HG02623 (cell line): ENCODE results near the gene MDGA2.
"Not testable (repeated sequence)": the region's sequence is repeated elsewhere in the genome, so short reads cannot be mapped to it uniquely, and the experiment has no call there.

Experiments used
- ATAC-seq: cut with Tn5 transposase; IDR thresholded peaks from one replicate; pipeline ENCODE4 v1.9.1; 2021; ENCODE audit warnings: moderate library complexity; ENCODE audit not compliant: unreplicated experiment

Gene MDGA2

DNA sequence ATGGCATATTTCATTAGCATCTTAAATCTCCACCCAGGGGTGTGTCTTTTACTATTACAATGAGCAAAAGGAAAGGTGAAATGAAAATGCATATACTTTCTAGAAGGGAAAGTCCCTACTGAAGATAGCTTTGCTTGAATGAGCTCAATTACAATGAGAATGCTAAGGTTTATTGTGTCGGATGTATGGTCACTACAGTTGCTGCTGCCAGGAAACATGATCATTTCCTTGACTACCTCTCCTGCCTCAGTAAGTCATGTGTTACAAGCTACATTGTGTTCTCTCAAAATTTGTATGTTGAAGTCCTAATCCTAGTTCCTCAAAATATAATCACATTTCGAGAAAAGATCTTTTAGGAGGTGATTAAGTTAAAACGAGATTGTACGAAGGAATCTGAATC is 322.2 kb downstream of the MDGA2 start:
- no peak for ATAC-seq

DNA sequence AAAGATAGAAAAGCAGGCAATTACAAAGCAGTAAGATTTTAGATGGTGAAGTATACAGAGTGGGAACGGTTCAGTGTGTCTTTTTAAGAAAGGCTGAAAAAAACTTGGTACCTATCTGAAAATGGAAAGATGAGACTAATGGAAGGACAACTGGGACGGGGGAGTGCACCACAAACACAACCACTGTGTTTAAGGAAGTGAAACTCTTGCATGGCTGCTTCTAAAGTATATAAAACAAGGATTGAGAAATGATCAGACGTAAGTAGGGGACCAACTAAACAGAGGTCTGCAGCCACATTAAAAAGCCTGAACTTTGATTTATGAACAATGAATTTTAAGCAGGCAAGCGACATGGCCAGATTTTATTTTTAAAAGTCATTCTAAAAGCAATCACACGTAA is 328.6 kb downstream of the MDGA2 start:
- no peak for ATAC-seq

DNA sequence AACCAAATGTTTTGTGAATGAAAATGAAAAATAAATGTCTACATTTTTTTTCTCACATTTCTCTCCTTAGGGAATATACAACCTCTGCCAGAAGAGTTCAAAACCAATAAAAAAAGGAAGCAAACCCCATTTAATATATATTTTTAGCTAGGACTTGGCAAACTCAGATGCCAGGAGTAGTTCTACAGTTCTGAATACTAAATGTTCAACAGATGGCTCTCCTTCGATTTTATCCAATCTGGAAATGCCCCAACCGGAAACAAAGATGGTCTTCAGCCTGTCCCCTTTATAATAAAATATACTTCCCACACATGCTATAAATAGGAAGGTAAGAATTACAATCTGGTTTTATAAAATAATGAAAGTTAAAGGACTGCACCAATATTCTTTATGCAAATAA is 330.4 kb downstream of the MDGA2 start:
- ATAC-seq, result no peak

DNA sequence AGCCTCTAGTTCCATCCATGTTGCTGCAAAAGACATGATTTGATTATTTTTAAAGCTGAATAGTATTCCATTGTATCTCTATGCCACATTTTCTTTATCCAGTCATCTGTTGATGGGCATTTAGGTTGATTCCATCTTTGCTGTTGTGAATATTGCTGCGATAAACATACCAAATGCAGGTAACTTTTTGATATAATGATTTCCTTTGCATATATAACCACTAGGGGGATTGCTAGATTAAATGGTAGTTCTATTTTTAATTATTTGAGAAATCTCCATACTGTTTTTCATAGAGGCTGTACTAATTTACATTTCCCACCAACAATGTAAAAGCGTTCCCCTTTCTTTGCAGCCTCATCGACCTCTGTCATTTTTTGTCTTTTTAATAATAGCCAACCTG is 342.5 kb downstream of the MDGA2 start:
- no peak for ATAC-seq

DNA sequence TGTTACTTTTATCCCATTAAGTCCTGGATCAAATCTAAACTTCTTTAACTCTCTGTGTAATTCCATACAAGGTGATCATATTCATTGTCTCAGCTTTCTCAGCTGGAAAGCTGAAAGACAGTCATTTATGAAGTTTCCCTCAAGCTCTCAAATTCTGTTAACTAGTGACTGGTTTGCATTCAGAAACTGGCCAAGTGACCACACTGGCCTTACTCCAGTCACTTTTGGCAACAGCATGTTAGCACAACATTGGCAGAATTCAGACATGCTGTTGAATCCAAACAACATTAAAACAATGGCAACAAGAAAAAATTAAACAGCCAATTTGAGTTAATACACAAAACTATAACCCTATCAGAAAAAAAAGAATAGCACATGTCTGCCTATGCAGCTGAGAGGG is 343.3 kb downstream of the MDGA2 start:
- ATAC-seq, result no peak

DNA sequence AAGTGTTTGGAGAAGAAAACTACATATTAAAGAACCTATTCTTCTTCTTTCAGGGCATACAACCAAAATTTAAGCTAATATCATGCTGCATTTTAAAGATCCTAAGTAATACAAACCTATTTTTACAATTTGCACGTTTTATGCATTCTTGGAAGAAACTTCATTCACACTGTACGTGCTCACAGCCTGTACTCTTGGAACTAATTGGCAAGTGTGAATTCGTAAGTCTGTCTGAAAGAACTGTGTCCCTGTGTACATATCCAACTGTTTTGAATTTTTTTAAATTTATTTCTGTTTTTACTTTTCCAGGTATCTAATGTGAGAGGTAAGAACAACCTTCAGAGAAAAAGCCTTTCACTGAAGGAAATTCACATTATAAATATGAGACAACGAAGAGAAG is 347.0 kb downstream of the MDGA2 start:
- ATAC-seq, result no peak

DNA sequence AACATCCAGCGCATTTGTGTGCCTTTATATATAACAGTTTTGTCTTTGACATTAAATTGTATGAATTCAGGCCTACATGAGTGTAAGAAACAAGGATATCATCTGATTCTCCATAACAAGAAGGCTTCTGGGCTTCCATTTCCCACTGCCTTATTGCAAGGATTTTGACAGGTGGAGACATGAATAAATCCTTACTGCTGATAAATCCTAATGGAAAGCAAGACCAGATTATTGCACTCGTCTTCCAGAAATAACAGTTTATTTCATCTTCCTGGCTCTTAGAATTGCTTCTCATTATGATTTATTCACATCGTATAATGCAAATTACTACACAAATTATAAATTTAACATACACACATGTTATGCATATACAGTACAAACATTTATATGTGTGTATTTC is 348.1 kb downstream of the MDGA2 start:
- ATAC-seq, result no peak

DNA sequence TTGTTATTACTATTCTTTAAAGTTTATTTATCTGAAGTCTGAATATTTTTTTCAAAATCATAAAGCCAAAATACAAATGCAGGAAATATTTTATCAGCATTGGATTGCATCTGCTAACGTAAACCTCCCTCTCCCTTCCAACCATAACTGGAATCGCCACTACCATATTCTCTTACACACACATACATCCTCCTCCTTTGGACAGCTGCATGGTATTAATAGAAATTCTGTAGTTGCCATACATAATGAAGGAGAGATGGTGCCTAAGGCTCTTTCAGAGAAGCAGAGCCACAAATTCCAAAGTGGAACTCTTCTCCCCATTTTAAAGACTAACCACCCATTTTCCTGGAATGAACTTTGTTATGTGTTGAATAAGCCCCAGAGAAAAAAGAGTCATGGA is 352.7 kb downstream of the MDGA2 start:
- ATAC-seq, result no peak

DNA sequence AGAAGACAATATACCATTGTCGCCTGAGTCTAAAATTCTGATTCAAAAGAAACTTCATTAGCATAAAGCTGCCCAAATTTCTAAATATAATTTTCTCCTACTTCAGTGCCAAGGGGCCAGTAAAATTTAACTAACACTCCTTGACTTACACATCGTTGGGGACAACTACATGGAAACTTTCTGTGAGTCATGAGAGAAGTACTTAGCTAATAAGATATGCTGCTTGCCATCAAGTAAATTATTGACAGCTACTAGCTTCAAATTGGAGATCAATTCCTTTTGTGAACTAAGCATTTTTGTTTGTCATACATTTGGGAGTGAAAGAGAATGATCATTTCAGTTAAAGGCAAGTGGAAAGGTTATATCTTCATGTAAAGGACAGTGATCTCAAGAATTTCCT is 373.3 kb downstream of the MDGA2 start:
- no peak for ATAC-seq

DNA sequence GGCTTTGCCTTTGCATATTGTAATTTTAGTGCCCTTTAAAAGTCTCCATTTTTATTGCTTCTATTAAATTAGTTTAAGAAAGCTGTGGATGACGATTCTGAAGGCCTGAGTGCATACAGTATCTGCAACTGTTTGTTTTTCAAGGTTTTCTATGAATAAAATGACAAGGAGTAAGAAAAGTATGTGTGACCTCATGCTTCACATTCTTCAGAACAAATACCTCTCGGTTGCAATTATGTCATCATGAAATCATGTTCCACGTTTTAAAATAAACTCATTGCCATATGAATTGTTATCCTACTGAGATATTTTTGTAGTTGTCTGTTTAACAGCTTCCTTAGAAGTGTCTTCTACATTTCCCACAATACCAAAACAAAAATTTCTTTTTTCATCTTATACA is 374.6 kb downstream of the MDGA2 start:
- ATAC-seq, result no peak

DNA sequence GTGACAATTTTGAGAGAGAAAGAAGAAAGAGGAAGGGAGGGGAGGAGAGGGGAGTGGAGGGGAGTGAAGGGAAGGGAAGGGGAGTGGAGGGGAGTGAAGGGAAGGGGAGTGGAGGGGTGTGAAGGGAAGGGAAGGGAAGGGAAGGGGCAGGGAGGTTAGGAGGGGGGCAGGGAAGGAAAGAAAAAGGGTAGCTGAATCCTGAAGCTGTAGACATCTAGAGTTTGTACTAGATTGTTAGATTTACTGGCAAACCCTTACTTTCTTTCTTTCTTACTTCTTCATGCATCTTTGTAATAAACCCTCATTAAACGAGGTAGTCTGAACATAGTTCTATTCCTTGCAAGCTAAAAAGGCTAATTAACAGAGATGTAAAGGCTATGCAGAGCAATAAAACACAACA is 378.0 kb downstream of the MDGA2 start:
- no peak for ATAC-seq

DNA sequence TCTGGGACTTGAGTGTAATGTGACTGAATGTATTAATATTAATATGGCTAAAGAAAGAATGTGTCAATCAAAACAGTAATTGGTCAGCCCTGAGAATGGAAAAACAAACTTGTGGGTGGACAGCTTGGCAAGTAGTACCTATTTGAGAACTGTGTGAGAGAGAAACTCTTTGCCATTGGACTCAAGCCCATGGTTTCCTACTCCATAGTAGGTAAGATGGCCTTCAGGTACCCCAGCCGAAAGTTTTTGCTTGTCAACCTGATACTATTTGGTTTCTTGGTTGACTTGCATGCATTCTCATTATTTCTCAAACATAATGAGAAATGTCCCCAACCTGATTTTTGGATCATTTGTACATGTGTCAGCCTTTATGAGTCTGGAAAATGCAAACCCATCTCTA is 391.1 kb downstream of the MDGA2 start:
- no peak for ATAC-seq

DNA sequence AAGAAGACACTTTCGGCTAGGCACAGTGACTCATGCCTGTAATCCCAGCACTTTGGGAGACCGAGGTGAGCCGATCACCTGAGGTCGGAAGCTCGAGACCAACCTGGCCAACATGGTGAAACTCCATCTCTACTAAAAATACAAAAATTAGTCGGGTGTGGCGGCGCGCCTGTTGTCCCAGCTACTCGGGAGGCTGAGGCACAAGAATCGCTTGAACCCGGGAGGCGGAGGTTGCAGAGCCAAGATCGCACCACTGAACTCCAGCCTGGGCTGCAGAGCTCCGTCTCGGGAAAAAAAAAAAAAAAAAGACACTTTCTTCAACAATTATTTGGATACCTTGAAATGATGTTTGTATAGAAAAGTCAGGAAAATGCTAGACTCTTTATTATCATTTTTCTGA is 393.6 kb downstream of the MDGA2 start:
- ATAC-seq, result not testable (repeated sequence)

DNA sequence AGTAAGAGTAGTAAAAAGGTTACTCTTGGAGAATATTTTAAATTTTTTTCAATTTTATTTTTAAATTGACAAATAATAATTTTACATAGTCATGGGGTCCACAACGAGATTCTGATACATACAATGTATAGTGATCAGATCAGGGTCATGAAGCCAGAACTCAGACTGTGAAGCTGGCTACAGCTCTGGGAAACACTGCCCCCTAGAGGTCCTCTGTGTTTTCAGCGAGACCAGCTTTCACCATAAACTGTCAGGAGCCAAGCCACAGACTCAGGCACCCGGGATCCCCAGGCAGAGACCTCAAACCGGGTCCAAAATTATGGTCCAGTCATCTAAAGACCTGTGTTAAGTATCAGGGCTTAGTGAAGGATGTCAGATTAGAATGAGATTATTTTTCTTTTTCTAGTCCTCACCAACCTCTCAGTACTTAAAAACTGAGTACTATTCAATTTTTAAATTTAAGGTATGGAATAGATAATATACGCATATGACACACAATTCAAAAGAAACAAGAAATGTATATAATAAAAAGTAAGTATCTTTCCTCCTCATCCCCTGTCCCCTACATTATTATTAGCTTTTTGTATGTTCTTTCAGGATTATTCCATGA is 397.1 kb downstream of the MDGA2 start:
- peak; percentile 89 for ATAC-seq

DNA sequence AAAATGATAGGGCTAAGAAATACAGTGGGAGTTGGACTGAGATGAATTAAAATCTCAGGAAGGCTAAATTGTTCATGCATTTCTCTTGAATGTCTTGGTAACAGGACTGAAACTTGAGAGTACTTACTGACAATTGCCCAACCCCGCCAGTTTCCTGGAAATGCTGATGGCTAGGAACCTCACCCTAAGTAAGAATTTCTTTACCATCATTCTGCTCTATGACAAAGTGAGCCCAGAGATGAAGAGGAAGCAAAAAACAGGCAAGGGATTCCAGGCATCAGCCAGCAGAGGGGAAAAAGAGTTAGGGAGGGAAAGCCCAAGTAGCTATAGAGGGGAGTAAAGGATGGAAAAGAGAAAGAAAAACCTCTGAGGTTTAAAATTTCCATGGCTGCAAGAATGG is 397.7 kb downstream of the MDGA2 start:
- ATAC-seq, result no peak

DNA sequence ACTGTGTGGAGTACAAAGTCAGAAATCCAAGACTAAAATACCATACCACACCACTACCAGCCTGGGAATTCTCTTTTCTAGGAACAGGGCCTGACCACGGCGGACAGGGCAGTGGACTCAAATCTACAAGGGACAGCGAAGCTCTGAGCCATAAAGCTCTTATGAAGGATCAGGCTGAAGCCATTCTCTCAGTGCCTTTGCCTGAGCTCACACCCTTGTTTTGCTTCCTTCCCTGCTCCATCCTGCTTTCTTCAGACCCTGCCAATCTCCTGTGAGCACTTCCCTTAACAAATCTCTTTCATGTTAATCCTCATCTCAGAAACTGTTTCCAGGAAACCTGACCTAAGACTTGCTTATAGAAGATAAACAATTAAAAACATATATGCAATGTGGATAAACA is 398.5 kb downstream of the MDGA2 start:
- no peak for ATAC-seq

DNA sequence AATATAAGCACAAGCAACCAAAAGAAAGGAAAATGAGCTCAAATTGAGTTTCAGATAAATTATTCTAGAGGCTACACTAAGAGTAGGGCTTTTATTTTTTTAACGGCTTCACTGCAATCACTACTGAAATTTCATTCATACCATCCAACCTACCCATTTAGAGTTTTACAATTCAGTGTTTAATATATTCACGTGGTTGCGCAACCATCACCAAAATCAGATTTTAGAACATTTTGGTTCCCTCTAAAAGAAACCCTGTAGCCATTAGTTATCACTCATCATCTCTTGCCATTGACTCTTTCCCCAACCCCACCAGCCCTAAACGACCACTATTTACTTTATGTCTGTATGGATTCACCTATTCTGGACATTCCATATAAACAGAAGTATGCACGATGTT is 401.5 kb downstream of the MDGA2 start:
- no peak for ATAC-seq

DNA sequence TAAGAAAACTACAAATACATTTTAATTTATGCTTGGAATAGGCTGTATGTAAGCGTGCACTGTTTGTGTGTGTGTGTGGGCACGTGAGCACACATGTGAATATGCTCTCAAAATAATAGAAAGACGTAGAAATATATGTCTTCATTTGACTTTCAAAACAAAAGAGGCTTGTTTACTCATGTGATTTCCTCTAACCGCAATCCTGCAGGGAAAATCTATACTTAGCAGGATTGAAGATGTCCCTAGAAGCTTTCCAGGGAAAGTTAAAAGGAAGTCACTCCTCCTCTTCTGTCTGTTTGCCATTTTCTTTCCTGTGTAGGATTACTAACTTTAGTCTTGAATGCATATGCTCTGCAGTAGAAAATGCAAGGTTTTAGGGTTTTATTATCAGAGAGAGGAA is 404.7 kb downstream of the MDGA2 start:
- no peak for ATAC-seq

DNA sequence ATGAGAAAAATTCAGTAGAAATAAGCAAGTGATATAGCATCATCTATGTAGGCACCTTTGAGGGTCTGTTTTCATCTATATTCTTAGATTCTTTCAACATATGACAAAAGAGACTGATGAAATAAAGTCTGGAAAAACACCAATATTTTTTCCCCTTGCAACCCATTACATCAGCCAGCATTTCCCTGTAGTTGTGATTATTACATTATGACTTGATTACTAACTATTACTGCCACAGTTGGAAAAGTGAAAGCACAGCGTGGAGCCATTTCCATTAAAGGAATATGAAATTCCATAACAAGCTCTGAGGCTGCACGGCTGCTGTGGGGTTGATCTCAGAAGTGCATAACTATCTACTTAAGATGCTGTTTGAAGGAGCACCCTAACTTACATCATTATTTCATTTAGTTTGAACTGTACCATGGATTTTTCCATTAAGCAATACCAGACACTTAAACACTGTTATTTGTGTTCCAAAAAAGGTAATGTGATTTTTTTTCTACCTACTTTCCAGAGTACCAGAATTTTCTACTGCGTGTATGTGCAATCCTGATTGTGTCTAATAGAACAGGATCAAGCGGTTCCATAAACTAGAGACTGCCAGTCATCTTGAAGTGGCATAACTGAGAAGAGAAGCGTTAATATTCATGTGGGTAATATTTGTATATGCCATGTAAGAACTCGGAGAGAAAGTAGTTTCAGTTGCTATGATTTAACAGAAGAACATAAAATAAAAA is 405.5 kb downstream of the MDGA2 start:
- ATAC-seq, result no peak

DNA sequence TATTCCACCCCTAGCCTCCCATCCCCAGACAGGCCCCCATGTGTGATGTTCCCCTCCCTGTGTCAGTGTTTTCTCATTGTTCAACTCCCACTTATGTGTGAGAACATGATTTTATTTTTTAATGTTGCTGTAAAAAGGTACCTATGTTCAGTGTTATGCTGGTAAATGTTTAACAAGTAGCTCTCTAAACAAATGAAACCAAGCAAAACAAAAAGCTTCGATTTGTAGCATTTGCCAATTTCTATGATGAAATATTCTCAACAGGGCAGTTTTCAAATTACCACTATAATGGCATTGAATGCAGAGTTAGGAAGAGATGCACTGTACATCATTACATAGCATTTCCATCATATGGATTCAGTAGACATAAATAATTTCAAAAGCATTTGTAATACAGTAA is 410.6 kb downstream of the MDGA2 start:
- ATAC-seq, result no peak

DNA sequence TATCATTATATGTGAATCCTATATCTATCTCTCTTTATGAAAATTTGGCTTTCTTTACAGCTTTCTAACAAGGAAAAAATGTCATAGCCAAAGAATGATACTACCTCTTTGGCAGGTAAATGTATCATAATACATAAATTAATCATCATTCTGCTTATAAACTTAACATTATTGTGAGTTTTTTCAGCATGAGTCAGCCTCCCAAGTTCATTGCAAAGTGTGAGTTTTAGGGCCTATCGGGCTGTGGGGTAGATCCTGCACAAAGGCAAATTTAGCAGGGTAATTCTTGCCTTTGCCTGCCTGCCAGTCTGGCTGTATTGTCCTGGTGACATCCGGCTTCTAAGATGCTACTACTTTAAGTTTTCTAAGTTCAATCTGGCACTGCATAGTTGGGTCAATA is 412.6 kb downstream of the MDGA2 start:
- ATAC-seq, result no peak

DNA sequence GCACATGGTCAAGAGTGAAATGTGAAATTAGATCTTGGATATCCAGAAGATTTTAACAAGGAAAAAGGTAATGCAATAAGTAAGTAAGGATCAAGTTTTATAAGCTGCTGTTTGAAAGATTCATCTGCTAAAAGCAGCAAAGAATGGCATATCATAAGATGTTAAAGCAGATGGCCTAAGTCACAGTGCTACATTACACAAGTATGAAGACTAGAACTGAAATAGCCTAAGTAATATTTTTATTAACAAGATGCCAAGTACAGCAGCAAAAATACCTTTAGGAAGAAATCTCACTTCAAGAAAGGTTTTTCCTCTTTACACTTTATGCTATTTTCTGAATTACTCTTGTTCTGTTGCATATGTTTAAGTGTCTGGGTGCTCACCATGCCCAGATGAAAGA is 414.1 kb downstream of the MDGA2 start:
- ATAC-seq, result no peak

DNA sequence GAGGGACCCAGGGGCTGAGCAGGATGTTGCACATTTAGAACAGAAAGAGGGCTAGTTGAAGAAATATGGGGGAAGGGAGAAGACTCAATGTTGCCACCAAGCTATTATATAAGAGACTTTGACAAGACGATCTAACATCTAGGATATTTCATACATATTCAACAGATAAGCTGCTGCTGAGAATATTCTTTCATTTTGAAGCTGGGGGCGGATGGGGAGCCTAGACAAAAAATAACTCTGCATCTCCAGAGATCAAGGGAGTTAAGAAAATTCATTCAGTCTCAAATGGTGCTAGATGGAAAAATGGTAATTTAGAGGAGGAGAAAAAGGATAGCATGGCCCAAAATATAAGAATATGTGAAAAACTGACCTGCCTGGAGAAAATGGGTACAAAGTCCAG is 415.6 kb downstream of the MDGA2 start:
- ATAC-seq, result no peak
